HG03097 (cell line): Measurements from ENCODE around the gene CERK.
"Not testable (repeated sequence)": the region's sequence is repeated elsewhere in the genome, so short reads cannot be mapped to it uniquely, and the experiment has no call there.

Experiments used
- ATAC-seq: cut with Tn5 transposase; IDR thresholded peaks from one replicate; pipeline ENCODE4 v1.9.1; 2021; ENCODE audit not compliant: unreplicated experiment, low FRiP score

The CERK gene

DNA sequence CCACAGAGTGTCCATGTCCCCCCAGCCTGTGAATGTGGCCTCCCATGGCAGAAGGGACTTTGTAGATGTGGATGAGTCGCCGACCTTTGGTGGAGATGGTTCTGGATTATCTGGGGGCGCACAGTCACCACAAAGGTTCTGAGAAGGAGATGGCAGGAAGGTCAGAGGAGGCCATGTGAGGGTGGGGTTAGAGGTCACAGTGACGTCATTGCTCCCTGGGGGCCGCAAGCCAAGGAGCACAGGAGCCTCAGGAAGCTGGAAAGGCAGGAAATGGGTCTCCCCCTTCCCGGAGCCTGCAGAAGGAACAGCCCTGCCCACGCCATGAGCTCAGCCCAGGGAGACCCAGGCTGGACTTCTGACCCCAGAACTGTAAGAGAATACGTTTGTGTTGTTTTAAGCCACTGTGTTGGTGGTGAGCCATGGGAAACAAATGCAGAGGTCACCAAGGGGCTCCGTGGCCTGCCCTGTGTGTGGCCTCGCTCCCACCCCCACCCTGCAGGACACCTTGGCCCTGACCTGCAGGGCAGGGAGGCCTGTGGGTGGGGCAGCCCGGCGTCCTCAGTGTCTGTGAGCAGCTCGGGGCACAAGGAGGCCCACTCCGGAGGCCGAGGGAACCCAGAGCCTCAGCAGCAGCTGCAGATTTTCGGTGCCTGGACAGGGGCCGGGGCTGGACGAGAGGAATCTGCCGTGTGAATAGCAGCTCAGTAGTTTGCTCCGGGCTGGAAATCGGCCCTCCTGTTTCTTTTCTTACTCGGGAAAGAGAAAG is 85.8 kb downstream of the CERK start:
- ATAC-seq, result no peak

- ATAC-seq, result no peak
Observed at GRCh38 chr22:46651316-46651715, 86.7 kb downstream of the CERK start.

- ATAC-seq, result no peak
Observed at GRCh38 chr22:46650078-46650810, 87.8 kb downstream of the CERK start.

GRCh38 chr22:46649141-46650077 is 88.6 kb downstream of the CERK start:
- ATAC-seq, result no peak

- not testable (repeated sequence) for ATAC-seq
Observed at GRCh38 chr22:46648225-46648820, 89.7 kb downstream of the CERK start.

GRCh38 chr22:46646531-46647215 is 91.4 kb downstream of the CERK start:
- ATAC-seq, result no peak

GRCh38 chr22:46642840-46643480 is 95.1 kb downstream of the CERK start:
- not testable (repeated sequence) for ATAC-seq

- no peak for ATAC-seq
Observed at GRCh38 chr22:46641811-46642266, 96.2 kb downstream of the CERK start.

DNA sequence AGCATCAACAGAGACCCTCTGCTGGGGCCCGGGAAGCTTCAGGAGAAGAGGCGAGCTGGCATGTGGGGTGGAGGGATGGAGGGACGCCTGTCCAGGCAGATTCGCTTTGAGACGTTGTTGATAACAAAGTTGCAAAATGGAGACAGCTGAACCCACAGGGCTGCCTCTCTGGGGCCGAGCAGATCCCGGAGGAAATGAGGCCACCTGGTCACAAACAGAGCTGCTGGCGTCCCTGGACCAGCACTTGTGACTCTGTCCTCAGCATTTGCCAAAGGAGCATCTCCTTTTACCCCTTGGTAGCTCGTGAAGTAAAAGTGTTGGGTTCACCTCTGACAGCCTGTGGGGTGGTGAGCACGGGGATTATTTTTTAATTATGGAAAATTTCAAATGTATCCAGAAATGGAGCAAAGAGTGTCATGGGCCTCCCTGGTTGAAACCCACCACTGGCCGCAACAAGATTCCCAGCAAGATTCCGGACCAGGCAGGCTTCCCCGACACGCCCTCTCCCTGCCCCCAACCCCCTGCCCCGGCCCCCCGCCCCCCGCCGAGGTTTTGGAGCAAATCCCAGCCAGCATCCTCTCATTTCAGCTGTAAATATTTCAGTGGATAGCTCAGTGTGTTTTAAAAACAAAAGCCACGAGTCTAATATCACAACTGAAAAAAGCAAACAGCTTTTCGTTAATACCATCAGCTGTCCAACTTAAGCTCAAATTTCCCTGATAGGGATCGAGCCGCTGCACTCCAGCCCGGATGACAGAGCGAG is 97.6 kb downstream of the CERK start:
- ATAC-seq, result no peak

GRCh38 chr22:46639843-46640242 is 98.2 kb downstream of the CERK start:
- no peak for ATAC-seq

DNA sequence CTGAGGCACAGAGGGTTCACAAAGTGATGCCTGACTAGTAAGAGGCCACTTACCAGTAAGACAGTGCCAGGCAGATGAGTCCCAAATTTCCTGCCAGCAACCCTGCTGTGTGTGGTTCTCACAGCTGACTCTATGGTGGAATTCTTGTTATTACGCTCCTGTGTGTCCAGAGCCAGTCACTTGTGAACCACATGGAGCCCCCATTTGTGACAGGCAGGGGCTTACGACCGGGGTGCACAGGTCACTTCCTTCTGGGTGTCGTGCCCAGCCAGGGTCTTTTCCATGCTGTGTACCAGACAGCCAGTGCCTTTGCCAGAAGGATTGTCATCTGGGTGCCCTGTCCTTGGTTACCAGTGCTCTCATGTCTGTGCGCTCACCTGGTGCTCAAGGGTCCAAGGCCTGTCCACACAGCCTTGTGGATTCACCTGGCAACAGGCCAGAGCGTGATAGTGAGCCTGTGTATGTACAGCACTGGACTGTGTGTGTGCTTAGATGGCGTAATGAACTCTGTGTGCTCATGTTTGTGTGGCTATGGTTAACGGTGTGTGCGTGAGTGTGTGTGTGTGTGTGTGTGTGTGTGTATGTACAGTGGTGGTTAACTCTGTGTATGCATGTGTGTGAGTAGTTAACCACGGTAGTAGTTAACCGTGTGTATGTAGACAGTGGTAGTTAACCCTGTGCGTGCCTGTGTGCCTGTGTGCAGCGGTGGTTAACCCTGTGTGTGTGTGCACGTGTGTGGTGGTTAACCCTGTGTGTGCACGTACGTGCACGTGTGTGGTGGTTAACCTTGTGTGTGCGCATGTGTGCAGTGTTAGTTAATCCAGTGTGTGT is 99.2 kb downstream of the CERK start:
- ATAC-seq, result no peak

- no peak for ATAC-seq
Observed at GRCh38 chr22:46637711-46638600, 100.1 kb downstream of the CERK start.

GRCh38 chr22:46636221-46637002 is 101.6 kb downstream of the CERK start:
- no peak for ATAC-seq

- ATAC-seq, result no peak
Observed at GRCh38 chr22:46635756-46636155, 102.3 kb downstream of the CERK start.

GRCh38 chr22:46634973-46635685 is 102.9 kb downstream of the CERK start:
- ATAC-seq, result not testable (repeated sequence)
